WTC11 (cell line): ENCODE results near the gene FARSA.

ENCODE experiments used
- CBFB ChIP-seq: sonication (generic); formaldehyde crosslinking; IDR thresholded peaks from 2 replicates; pipeline ENCODE4 v1.8.1; 2022; ENCODE audit warnings: mild to moderate bottlenecking, low read depth, missing genetic modification reagents
- FOXJ3 ChIP-seq: sonication (generic); formaldehyde crosslinking; IDR thresholded peaks from 2 replicates; pipeline ENCODE4 v1.9.0; 2021; ENCODE audit warnings: missing genetic modification reagents, mild to moderate bottlenecking, borderline replicate concordance
- NR1H2 ChIP-seq: sonication (generic); formaldehyde crosslinking; IDR thresholded peaks from 2 replicates; pipeline ENCODE4 v1.9.0; 2021; ENCODE audit warnings: mild to moderate bottlenecking, moderate library complexity, missing genetic modification reagents
- NR3C1 ChIP-seq: sonication (generic); formaldehyde crosslinking; conservative IDR thresholded peaks from 2 replicates; pipeline ENCODE4 v1.8.1; 2023; ENCODE audit warnings: low read depth, mild to moderate bottlenecking, missing genetic modification reagents
- TCF7 ChIP-seq: sonication (generic); formaldehyde crosslinking; IDR thresholded peaks from 2 replicates; pipeline ENCODE4 v1.8.0; 2022; ENCODE audit warnings: mild to moderate bottlenecking, low read depth, missing genetic modification reagents, moderate library complexity
- ZNF317 ChIP-seq: sonication (generic); formaldehyde crosslinking; IDR thresholded peaks from 2 replicates; pipeline ENCODE4 v1.8.1; 2023; ENCODE audit warnings: low read depth, mild to moderate bottlenecking, moderate library complexity, missing genetic modification reagents, borderline replicate concordance
- ZNF671 ChIP-seq: fragments of 250-450 bp; sonication (Bioruptor Pico); IDR thresholded peaks from 2 replicates; pipeline ENCODE4 v1.8.0; 2021; ENCODE audit warnings: mild to moderate bottlenecking
- TF ChIP-seq, protein P1 (sequence below): fragments of 200-600 bp; IDR thresholded peaks from 2 replicates; pipeline ENCODE4 v1.8.0; 2022; ENCODE audit warnings: antibody characterized with exemption
- TF ChIP-seq, protein P2 (sequence below): sonication (generic); formaldehyde crosslinking; IDR thresholded peaks from 2 replicates; pipeline ENCODE4 v1.8.0; 2022; ENCODE audit warnings: mild to moderate bottlenecking, missing genetic modification reagents
- TF ChIP-seq, protein P3 (sequence below): sonication (generic); formaldehyde crosslinking; conservative IDR thresholded peaks from 2 replicates; pipeline ENCODE4 v1.8.1; 2022; ENCODE audit warnings: mild to moderate bottlenecking, missing genetic modification reagents

DNA sequence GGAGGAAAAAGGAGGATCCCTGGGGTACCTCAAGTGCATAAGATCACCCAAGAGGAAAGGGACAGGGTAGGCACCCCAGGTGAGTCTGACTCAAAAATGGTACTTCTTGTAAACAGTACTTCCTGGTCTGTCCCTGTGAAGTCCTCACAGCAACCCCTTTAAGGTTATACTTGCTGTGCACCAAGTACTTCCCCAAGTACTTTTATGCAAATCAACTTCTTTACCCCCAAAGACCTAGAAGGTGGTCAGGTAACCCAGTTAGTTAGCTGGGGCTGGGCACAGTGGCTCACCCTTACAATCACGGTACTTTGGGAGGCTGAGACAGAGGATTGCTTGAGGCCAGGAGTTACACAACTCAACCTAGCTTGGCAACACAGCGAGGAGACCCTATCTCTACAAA is 7.4 kb upstream of the FARSA start:
- TF ChIP-seq, protein P1, sequence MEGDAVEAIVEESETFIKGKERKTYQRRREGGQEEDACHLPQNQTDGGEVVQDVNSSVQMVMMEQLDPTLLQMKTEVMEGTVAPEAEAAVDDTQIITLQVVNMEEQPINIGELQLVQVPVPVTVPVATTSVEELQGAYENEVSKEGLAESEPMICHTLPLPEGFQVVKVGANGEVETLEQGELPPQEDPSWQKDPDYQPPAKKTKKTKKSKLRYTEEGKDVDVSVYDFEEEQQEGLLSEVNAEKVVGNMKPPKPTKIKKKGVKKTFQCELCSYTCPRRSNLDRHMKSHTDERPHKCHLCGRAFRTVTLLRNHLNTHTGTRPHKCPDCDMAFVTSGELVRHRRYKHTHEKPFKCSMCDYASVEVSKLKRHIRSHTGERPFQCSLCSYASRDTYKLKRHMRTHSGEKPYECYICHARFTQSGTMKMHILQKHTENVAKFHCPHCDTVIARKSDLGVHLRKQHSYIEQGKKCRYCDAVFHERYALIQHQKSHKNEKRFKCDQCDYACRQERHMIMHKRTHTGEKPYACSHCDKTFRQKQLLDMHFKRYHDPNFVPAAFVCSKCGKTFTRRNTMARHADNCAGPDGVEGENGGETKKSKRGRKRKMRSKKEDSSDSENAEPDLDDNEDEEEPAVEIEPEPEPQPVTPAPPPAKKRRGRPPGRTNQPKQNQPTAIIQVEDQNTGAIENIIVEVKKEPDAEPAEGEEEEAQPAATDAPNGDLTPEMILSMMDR: no peak
- no peak for TF ChIP-seq NR3C1 (CRISPR knock-in tag)
- TF ChIP-seq ZNF317 (CRISPR knock-in tag): no peak
- TF ChIP-seq NR1H2 (CRISPR knock-in tag): no peak
- TF ChIP-seq, protein P2, sequence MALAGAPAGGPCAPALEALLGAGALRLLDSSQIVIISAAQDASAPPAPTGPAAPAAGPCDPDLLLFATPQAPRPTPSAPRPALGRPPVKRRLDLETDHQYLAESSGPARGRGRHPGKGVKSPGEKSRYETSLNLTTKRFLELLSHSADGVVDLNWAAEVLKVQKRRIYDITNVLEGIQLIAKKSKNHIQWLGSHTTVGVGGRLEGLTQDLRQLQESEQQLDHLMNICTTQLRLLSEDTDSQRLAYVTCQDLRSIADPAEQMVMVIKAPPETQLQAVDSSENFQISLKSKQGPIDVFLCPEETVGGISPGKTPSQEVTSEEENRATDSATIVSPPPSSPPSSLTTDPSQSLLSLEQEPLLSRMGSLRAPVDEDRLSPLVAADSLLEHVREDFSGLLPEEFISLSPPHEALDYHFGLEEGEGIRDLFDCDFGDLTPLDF (CRISPR knock-in tag): no peak
- no peak for TF ChIP-seq FOXJ3
- no peak for TF ChIP-seq TCF7 (CRISPR knock-in tag)
- no peak for TF ChIP-seq ZNF671 (CRISPR knock-in tag)
- no peak for TF ChIP-seq CBFB
- TF ChIP-seq, protein P3, sequence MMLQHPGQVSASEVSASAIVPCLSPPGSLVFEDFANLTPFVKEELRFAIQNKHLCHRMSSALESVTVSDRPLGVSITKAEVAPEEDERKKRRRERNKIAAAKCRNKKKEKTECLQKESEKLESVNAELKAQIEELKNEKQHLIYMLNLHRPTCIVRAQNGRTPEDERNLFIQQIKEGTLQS (CRISPR knock-in tag): no peak
